Measurements from ENCODE around the gene TVP23A.
"Not testable (repeated sequence)": the region's sequence is repeated elsewhere in the genome, so short reads cannot be mapped to it uniquely, and the experiment has no call there.

DNA sequence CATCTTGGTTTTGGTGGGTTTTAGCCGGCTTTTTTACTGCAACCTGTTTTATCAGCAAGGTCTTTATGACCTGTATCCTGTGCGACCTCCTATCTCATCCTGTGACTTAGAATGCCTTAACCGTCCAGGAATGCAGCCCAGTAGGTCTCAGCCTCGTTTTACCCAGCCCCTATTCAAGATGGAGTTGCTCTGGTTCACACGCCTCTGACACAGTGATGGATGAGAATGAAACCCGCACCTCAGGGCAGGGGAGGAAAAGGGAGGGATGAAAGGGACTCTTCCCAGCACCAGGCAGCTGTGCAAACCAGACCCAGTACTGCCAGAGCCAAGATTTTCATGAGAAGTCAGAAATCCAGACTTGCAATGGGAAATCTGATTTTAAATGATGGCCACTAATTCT, 41.7 kb downstream of the TVP23A start:
- TF ChIP-seq EZH2 (IDR thresholded peaks at IDR 0.05; ENCODE audit: borderline replicate concordance, low read depth, low read length, poor library complexity, severe bottlenecking): not testable (repeated sequence)
- TF ChIP-seq, protein P1, sequence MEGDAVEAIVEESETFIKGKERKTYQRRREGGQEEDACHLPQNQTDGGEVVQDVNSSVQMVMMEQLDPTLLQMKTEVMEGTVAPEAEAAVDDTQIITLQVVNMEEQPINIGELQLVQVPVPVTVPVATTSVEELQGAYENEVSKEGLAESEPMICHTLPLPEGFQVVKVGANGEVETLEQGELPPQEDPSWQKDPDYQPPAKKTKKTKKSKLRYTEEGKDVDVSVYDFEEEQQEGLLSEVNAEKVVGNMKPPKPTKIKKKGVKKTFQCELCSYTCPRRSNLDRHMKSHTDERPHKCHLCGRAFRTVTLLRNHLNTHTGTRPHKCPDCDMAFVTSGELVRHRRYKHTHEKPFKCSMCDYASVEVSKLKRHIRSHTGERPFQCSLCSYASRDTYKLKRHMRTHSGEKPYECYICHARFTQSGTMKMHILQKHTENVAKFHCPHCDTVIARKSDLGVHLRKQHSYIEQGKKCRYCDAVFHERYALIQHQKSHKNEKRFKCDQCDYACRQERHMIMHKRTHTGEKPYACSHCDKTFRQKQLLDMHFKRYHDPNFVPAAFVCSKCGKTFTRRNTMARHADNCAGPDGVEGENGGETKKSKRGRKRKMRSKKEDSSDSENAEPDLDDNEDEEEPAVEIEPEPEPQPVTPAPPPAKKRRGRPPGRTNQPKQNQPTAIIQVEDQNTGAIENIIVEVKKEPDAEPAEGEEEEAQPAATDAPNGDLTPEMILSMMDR (conservative IDR thresholded peaks at IDR 0.05; ENCODE audit: low read depth, low read length): not testable (repeated sequence)
